Measurements from ENCODE around the gene RALBP1.

DNA sequence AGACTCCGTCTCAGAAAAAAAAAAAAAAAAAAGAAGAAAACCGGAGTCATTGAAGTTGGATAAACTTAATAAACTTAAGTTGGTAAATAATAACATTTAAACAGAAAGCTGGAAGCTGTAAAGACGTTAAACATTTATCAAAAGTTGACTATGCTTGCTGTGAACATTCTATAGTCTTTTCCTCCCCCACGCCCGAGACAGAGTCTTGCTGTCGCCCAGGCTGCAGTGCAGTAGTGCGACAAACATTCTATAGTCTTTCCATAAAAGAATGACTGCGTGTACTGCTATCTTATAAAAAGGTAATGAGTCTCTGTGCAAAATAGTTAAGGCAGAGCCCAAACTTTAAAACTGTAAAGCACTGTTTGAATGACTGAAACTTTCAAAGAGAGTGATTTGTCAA is 93.9 kb downstream of the RALBP1 start:
- no peak for TF ChIP-seq EZH2 (IDR thresholded peaks at IDR 0.05)
- TF ChIP-seq POLR2AphosphoS5 (IDR thresholded peaks at IDR 0.05; ENCODE audit: borderline replicate concordance, low read depth, low read length): no peak

Measured in SK-N-MC (cell line).